ENCODE results near the gene MED10.

DNA sequence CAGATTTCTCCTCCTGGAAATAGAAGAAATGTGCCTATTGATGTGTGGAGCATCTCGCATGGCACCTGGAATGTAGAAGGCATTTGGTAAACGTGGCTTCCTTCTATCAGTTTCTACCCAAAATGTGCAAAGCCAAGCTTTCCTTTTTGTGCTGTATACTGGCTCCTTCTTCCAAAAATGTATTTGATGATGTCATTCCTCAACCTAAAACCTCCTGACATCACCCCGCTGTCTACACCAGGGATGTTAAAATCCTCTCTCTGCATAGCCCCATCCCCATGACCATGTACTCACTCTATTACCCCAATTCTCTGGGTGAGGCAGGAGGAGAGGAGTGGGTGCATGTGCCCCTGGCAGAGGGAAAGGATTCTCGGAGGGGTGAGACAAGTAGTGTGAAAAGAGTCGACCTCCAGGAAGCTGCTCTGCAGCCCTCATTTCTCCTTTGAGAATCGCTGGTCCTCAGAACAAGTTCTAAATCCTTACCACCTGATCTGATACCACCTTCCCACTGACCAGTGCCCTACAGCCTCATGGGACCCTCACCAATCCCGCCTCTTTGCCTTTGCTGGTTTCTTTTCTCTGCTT lies 11.7 kb upstream of the MED10 start:
- TF ChIP-seq, protein P1, sequence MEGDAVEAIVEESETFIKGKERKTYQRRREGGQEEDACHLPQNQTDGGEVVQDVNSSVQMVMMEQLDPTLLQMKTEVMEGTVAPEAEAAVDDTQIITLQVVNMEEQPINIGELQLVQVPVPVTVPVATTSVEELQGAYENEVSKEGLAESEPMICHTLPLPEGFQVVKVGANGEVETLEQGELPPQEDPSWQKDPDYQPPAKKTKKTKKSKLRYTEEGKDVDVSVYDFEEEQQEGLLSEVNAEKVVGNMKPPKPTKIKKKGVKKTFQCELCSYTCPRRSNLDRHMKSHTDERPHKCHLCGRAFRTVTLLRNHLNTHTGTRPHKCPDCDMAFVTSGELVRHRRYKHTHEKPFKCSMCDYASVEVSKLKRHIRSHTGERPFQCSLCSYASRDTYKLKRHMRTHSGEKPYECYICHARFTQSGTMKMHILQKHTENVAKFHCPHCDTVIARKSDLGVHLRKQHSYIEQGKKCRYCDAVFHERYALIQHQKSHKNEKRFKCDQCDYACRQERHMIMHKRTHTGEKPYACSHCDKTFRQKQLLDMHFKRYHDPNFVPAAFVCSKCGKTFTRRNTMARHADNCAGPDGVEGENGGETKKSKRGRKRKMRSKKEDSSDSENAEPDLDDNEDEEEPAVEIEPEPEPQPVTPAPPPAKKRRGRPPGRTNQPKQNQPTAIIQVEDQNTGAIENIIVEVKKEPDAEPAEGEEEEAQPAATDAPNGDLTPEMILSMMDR (IDR thresholded peaks at IDR 0.05; ENCODE audit: poor library complexity, severe bottlenecking) = no peak
- no peak for TF ChIP-seq POLR2AphosphoS5 (IDR thresholded peaks at IDR 0.05)
- no peak for TF ChIP-seq MXI1 (conservative IDR thresholded peaks at IDR 0.05; ENCODE audit: poor library complexity, severe bottlenecking)
- TF ChIP-seq EZH2 (IDR thresholded peaks at IDR 0.05; ENCODE audit: borderline replicate concordance, insufficient read depth, low read length, poor library complexity, severe bottlenecking) = no peak
- no peak for TF ChIP-seq EP300 (conservative IDR thresholded peaks at IDR 0.05; ENCODE audit: poor library complexity, severe bottlenecking)
- TF ChIP-seq RAD21 (conservative IDR thresholded peaks at IDR 0.05) = no peak
